Measurements from ENCODE around the gene CLHC1.
"Not testable (repeated sequence)": the region's sequence is repeated elsewhere in the genome, so short reads cannot be mapped to it uniquely, and the experiment has no call there.

CLHC1 gene

DNA sequence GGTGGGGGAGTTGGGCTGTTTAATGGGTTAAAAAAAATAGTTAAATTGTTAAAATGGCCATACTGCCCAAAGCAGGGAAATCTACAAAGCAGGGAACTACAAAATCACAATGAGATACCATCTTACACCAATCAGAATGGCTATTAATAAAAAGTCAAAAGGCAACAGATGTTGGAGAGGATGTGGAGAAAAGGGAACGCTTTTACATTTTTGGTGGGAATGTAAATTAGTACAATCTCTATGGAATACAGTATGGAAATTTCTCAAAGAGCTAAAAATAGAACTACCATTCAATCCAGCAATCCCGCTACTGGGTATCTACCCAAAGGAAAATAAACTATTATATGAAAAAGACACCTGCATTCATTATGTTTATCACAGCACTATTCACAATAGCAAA, 27.1 kb downstream of the CLHC1 start:
- DNase-seq (ENCODE audit: low read depth): no peak
- TF ChIP-seq, protein P1, sequence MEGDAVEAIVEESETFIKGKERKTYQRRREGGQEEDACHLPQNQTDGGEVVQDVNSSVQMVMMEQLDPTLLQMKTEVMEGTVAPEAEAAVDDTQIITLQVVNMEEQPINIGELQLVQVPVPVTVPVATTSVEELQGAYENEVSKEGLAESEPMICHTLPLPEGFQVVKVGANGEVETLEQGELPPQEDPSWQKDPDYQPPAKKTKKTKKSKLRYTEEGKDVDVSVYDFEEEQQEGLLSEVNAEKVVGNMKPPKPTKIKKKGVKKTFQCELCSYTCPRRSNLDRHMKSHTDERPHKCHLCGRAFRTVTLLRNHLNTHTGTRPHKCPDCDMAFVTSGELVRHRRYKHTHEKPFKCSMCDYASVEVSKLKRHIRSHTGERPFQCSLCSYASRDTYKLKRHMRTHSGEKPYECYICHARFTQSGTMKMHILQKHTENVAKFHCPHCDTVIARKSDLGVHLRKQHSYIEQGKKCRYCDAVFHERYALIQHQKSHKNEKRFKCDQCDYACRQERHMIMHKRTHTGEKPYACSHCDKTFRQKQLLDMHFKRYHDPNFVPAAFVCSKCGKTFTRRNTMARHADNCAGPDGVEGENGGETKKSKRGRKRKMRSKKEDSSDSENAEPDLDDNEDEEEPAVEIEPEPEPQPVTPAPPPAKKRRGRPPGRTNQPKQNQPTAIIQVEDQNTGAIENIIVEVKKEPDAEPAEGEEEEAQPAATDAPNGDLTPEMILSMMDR (IDR thresholded peaks at IDR 0.05; ENCODE audit: low read length, missing control alignments): no peak
- no peak overlapping the region for H3K4me3 ChIP-seq (replicated peaks; ENCODE audit: low read depth, low read length)

DNA sequence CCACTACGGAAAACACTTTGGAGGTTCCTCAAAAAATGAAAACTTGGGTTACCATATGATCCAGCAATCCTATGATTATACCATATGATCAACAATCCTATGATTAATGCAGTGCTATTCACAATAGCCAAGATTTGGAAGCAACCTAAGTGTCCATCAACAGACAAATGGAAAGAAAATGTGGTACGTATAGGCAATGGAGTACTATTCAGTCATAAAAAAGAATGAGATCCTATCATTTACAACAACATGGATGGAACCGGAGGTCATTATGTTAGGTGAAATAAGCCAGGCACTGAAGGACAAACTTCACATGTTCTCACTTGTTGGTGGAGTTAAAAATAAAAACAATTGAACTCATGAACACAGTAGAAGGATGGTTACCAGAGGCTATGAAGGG, 27.6 kb downstream of the CLHC1 start:
- H3K4me3 ChIP-seq (replicated peaks; ENCODE audit: low read depth, low read length): no peak overlapping the region
- no peak for DNase-seq (ENCODE audit: low read depth)
- TF ChIP-seq, protein P1 (IDR thresholded peaks at IDR 0.05; ENCODE audit: low read length, missing control alignments): no peak

DNA sequence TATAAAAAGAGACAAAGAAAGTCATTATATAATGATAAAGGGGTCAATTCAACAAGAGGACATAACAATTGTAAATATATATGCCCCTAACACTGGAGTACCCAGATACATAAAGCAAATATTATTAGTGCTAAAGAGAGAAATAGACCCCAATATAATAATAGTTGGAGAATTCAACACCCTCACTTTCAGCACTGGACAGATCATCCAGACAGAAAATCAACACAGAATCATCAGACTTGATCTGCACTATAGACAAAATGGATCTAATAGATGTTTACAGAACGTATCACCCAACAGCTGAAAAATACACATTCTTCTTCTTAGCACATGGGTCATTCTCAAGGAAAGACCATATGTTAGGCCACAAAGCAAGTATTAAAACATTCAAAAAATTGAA, 31.7 kb downstream of the CLHC1 start:
- TF ChIP-seq, protein P1 (IDR thresholded peaks at IDR 0.05; ENCODE audit: low read length, missing control alignments): no peak
- no peak for DNase-seq (ENCODE audit: low read depth)
- no peak overlapping the region for H3K4me3 ChIP-seq (replicated peaks; ENCODE audit: low read depth, low read length)

DNA sequence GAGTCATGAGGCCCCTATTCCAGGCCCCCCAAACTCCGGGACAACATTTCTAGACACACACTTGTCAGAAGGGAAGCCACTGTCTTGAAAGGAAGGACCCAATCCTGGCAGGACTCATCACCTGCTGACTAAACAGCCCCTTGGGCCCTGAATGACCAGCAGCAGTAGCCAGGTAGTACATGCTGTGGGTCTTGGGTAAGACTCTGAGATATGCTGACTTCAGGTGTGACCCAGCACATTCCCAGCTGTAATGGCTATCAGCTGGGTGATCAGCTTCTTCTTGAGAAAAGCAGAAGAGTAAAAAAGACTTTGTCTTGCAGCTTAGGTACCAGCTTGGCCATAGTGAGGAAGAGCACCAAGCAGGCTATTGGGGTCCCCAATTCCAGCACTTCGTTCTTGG, 35.6 kb downstream of the CLHC1 start:
- no peak for DNase-seq (ENCODE audit: low read depth)
- TF ChIP-seq, protein P1 (IDR thresholded peaks at IDR 0.05; ENCODE audit: low read length, missing control alignments): no peak
- no peak overlapping the region for H3K4me3 ChIP-seq (replicated peaks; ENCODE audit: low read depth, low read length)

DNA sequence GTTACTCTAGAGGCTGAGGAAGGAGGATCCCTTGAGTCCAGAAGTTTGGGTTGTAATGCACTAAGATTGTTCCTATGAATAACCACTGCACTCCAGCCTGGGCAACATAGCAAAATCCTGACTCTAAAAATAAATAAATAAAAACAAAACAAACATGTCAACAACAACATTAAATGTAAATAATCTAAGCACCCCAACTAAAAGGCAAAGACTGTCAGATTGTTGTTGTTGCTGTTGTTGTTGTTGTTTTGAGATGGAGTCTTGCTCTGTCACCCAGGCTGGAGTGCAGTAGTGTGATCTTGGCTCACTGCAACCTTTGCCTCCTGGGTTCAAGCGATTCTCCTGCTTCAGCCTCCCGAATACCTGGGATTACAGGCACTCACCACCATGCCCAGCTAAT, 40.2 kb downstream of the CLHC1 start:
- not testable (repeated sequence) for H3K4me3 ChIP-seq (replicated peaks; ENCODE audit: low read depth, low read length); DNase-seq (ENCODE audit: low read depth)

DNA sequence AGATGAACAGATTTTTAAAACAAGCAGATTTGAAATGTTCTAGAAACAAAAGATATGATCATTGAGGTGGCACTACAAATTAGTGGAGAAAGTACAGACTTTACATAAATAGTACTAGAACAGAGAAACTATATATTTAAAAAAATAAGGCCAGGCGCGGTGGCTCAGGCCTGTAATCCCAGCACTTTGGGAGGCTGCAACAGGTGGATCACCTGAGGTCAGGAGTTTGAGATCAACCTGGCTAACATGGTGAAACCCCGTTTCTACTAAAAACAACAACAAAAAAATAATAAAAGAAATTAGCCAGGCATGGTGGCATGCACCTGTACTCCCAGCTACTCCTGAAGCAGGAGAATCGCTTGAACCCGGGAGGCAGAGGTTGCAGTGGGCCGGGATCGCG, 45.3 kb downstream of the CLHC1 start:
- H3K4me3 ChIP-seq (replicated peaks; ENCODE audit: low read depth, low read length); DNase-seq (ENCODE audit: low read depth): not testable (repeated sequence)

DNA sequence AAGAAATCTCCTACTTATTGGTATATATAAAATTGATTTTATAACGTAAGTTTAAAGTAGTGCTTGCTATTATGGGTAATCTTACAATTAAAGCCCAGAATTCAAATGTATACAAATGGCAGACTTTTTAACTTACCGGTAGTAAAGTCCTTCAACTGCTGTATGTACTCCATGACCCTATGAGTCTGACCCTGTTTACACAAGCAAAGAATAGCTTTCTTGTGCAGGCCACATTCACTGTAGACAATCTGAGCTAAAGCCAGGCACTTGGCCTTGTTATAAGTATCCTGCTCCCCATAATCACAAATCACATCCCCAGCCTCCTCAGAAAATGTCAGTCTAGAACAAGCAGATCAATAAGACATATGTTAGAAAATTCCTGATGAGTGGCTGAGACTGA, 51.7 kb downstream of the CLHC1 start:
- DNase-seq (ENCODE audit: low read depth): no peak
- no peak overlapping the region for H3K4me3 ChIP-seq (replicated peaks; ENCODE audit: low read depth, low read length)
- TF ChIP-seq, protein P1 (IDR thresholded peaks at IDR 0.05; ENCODE audit: low read length, missing control alignments): no peak

DNA sequence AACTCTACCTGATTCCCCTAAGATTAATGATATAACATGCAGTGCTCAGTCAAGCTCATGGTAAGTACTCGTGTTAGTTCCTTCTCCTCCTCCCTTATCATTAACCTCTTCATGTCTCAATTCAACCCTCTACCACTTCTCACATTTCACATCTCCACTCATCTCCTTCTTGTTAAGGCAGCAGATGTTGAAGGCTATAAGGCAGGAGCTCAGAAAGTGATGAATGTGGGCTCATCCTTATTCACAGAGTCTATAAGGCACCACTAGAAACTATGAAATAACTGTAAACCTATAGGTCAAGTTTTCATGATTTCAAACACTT, 56.0 kb downstream of the CLHC1 start:
- H3K4me3 ChIP-seq (replicated peaks; ENCODE audit: low read depth, low read length): no peak overlapping the region
- TF ChIP-seq, protein P1 (IDR thresholded peaks at IDR 0.05; ENCODE audit: low read length, missing control alignments): no peak
- DNase-seq (ENCODE audit: low read depth): no peak

Data from fibroblast of pulmonary artery (primary cell).